HEK293 (cell line): ENCODE data around the gene HCAR3.
"Not testable (repeated sequence)": the region's sequence is repeated elsewhere in the genome, so short reads cannot be mapped to it uniquely, and the experiment has no call there.

Source experiments
- YY1 ChIP-seq: fragments of 450-650 bp; formaldehyde crosslinking; IDR thresholded peaks from 2 replicates; pipeline ENCODE4 v1.5.1; 2018; ENCODE audit warnings: missing biosample characterization, missing genetic modification characterization
- ZNF335 ChIP-seq: fragments of 450-650 bp; formaldehyde crosslinking; conservative IDR thresholded peaks from 2 replicates; pipeline ENCODE4 v1.5.1; 2016; ENCODE audit warnings: missing biosample characterization, missing genetic modification characterization

- TF ChIP-seq ZNF335, YY1 (tag by site-specific recombination): not testable (repeated sequence)
These were observed 6.3 kb downstream of the HCAR3 start for GRCh38 chr12:122710341-122710740.
